ENCODE results near the gene BDKRB2.

DNA sequence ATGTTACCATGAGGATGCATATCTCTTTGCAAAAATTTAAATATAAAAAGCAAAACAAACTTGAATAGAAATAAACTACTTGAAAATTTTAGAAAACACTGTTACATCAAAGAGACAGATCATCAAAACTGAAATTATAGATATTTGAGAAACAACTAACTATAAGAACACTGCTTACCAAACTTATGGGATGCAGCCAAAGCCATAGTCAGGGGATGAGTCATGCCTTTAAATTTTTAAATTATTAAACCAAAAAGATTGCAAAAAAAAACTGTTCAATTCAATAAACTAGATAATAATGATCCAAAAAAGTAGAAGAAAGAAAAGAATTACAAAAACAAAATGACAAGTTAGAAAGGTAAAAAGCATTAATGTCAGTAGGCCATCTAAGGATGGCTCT is 7.5 kb downstream of the BDKRB2 start:
- TF ChIP-seq EZH2 (IDR thresholded peaks at IDR 0.05; ENCODE audit: insufficient read depth, low read length), result no peak
- TF ChIP-seq, protein P1, sequence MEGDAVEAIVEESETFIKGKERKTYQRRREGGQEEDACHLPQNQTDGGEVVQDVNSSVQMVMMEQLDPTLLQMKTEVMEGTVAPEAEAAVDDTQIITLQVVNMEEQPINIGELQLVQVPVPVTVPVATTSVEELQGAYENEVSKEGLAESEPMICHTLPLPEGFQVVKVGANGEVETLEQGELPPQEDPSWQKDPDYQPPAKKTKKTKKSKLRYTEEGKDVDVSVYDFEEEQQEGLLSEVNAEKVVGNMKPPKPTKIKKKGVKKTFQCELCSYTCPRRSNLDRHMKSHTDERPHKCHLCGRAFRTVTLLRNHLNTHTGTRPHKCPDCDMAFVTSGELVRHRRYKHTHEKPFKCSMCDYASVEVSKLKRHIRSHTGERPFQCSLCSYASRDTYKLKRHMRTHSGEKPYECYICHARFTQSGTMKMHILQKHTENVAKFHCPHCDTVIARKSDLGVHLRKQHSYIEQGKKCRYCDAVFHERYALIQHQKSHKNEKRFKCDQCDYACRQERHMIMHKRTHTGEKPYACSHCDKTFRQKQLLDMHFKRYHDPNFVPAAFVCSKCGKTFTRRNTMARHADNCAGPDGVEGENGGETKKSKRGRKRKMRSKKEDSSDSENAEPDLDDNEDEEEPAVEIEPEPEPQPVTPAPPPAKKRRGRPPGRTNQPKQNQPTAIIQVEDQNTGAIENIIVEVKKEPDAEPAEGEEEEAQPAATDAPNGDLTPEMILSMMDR (IDR thresholded peaks at IDR 0.05; ENCODE audit: insufficient read depth, low read depth, low read length), result no peak

Measured in astrocyte (in vitro differentiated cells and primary cell).